Activated CD4-positive, alpha-beta T cell treated with anti-CD3 and anti-CD28 coated beads, Interleukin-2, amount 50 U/mL, for 24 hours (primary cell): ENCODE data around the gene PLCE1.

Experiments
- DNase-seq, 2 donors: peaks; one replicate each; pipeline ENCODE4 v3.0.0-alpha.2; 2020; ENCODE audit warnings: low read depth in 1 of 2, low spot score in 1 of 2

Gene PLCE1

GRCh38 chr10:93993414-93993781 lies 333 bp upstream of the PLCE1 start:
- DNase-seq: no peak

DNA sequence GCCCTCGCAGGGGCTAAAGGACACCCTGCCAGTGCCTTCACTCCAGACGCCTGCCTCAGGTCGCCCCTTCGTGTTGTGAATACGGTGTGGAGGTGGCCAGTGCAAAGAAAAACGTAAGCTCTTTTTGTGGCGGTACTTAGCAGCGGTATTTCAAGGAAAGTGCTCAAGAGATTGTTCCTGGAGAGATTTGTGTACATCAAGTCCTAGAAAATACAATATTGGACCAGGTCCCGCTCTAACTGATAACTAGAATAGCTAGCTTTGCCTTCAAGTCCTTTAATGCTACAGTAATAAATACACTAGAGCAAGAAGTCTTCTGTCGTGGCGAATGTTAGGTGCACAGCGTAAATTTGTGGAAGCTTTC lies 689 bp downstream of the PLCE1 start:
- no peak for DNase-seq

DNA sequence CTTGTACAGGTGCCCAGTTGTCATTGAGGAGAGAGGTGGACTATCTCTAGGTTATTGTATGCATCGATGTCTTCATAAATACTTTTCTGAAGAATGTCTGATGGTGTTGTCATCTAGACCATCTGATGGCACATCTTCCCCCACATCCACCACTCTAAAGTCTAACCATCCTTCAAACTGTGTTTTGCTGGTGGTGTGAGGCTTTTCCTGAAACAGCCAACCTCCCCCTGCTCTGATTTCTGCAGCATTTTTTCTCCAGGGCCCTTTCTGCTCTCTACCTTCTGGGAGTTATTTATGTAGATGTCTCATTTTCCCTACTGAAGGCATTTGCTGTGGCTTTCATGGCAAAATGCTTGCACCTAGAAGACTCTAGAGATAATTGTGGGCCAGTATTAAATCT lies 1.5 kb downstream of the PLCE1 start:
- DNase-seq: no peak

DNA sequence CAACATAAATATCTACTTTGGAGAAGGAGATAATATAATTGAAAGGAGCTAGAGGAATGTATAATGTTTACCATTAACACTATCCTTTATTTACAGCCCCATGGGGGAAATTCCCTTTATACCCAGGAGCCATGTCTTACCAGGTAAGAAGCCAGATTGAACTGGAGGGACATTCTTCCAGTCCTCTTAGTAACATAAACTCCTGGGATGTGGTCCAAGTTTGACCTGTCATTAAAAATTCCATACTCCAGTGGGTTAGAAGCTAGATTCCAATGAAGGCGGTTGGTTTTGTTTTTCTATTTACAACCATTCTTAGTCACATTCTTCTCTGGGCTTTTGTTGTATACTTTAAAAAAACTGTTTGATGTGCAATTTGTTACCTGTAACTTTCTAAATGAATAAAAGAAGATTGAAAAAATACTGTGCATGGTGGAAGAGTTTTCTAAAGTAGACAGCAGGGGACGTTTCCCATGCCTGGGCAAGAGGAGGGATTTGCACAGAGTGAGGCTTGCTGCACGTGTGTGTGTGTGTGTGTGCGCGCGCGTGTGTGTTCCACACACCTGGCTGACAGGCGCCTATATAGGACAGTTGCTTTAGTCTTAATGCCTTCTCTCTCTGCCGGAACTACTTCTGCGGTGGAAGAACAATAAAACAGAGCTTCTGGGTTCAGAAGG lies 2.0 kb downstream of the PLCE1 start:
- no peak for DNase-seq

GRCh38 chr10:93996551-93996950 lies 2.8 kb downstream of the PLCE1 start:
- no peak for DNase-seq

- DNase-seq: no peak
Observed at GRCh38 chr10:93997546-93997945, 3.8 kb downstream of the PLCE1 start.

GRCh38 chr10:93999401-93999851 lies 5.7 kb downstream of the PLCE1 start:
- no peak for DNase-seq

DNA sequence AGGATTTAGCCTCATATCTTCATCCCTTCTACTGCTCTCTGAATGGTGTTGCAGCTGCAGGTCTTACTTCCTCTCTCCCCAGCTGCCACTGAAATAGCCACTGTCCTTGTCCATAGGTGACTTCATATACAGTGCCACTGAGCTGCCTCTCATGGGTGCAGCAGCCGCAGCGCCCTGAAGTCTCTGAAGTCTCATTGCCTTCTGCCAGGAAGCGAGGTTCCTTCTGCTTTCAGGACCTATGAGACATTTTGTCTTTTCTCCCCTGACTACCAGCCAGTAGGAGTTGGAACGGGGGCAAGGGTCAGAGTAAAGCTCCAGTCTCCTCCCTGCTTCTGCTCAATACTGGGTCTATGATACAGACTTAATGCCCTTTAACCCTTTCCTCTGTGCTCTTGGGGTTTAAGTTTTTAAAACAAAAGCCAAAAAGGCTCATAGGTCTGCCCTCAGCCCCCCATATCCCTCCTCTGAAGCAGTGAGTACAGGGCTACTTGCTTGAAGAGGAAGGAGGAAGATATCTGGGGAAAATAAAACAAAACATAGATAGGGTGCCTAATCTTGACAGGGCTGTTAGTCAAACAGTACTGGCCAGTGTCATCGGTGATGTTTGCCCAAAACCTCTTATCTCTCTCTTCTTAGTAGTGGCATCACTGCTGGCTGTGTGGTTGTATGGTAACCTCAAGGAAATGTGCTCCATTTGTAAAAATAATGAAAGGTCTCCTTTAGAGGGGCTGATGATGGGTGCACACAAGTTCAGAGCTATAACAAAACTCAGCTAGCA lies 7.1 kb downstream of the PLCE1 start:
- no peak for DNase-seq

- no peak for DNase-seq
Observed at GRCh38 chr10:94001416-94001810, 7.7 kb downstream of the PLCE1 start.

DNA sequence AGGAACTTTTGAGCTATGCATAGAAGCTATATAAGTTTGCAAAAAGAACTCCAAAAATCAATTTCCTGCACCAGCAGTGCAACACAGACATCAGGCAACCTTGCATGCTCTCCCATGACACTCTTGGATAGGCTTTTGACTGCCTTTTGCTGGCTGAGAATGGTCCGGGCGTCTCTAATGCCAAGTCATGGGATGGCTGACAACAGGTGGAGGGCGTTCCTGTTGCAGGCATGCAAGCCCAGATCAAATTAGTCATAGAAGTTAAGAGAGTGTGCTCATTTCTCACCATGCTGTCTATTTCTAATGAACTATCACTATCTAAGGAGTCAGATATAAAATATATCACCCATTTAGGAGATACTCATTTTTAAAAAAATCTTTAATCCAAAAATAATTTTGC lies 8.4 kb downstream of the PLCE1 start:
- DNase-seq: no peak

GRCh38 chr10:94003488-94003887 lies 9.8 kb downstream of the PLCE1 start:
- no peak for DNase-seq

GRCh38 chr10:94005050-94005449 lies 11.3 kb downstream of the PLCE1 start:
- DNase-seq: no peak

DNA sequence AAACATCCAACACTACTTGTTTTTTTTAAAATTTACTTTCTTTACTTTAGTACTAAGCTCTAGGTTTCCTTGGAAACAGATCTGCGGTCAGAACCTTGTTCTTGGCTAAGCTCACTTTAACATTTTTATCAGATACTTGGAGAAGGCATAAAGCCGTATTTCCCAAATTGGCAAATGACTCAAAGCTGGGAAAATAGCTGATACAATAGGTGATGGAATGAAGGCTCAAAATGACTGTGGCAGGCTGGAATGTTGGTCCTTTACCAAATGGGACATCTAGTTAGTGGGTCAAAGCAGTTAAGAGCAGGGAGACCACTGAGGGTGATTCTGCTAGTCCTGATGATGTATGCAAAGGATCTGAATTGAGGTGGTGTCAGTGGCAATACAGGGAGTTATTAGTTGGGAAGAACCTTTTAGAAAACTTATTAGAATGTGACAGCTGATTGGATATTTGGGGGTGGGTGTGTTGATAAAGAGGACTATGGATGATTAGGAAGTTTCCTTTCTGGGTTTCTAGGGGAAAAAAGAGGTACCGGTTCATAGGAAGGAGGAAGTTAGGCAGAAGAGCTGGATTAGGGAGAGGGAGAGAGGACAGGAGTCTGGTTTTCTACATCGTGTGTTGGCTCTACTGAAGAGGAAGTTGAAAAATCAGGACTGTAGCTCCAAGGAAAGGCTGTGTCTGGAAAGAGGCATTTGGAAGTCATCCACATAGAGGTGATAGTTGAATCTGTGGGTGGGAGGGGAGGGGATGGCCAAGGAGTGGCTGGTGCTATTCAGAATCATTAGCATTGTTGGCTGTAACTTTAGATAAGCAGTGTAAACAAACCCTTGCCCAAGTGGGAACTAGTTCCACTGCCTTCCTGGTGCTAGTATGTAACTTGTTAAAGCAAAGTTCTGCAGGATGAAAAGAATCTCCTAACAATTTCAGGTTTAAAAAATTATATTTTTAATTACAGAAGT lies 13.1 kb downstream of the PLCE1 start:
- DNase-seq: no peak

- DNase-seq: no peak
Observed at GRCh38 chr10:94008526-94008925, 14.8 kb downstream of the PLCE1 start.

DNA sequence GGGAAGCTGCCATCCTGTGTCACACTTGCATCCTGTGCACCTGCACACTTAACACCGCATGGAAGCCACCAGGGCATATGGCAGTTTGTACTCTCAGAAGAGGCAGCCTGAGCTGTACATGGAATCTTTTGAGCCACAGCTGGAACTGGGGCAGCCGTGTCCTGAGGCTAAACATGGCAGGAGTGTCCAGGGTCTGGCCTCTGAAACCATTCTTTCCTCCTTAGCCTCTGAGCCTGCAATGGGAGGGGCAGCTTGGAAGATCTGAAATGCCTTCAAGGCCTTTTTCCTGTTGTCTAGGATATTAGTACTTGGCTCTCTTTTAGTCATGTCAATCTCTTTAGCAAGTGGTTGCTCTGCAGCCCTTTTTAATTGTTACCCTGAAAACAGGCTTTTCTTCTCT lies 16.4 kb downstream of the PLCE1 start:
- DNase-seq: no peak

- DNase-seq: no peak
Observed at GRCh38 chr10:94010886-94011285, 17.2 kb downstream of the PLCE1 start.

DNA sequence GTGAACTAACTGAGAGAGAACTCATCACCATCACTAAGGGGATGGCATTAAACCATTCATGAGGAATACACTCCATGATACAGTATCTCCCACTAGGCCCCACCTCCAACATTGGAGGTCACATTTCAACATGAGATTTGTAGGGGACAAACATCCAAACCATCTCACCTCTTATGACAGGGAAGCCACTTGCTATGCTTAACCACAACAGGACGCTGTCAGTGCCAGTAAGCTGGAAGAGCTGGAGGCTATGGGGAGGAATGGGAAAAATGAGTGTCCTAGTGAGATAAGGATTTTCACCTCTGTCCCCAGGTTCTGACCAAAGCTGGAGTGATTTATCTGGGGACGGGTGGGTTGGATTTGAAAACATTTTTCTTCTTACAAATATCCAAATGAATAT lies 17.6 kb downstream of the PLCE1 start:
- no peak for DNase-seq

GRCh38 chr10:94012834-94013233 lies 19.1 kb downstream of the PLCE1 start:
- DNase-seq: no peak

GRCh38 chr10:94013331-94013760 lies 19.6 kb downstream of the PLCE1 start:
- DNase-seq: no peak

GRCh38 chr10:94014304-94014703 lies 20.6 kb downstream of the PLCE1 start:
- DNase-seq: no peak
